HepG2 (cell line): ENCODE results near the gene NUDT7. TPM values are rescaled to one million over a fixed set of nuclear protein-coding genes. Genes with fewer than 3 reads are reported as not detected.

Experiments
- ATF2 ChIP-seq: sonication (generic); formaldehyde crosslinking; IDR thresholded peaks from 2 replicates; pipeline ENCODE4 v1.4.0; 2020; ENCODE audit warnings: missing genetic modification reagents
- CREB3 ChIP-seq: sonication (generic); formaldehyde crosslinking; IDR thresholded peaks from 2 replicates; pipeline ENCODE4 v1.5.0; 2020; ENCODE audit warnings: missing genetic modification reagents
- DR1 ChIP-seq: sonication (generic); formaldehyde crosslinking; IDR thresholded peaks from 2 replicates; pipeline ENCODE4 v1.8.0; 2021; ENCODE audit warnings: mild to moderate bottlenecking, missing genetic modification reagents, inconsistent platforms
- EP300 ChIP-seq, 3 experiments: sonication (generic) in 1 of 3; formaldehyde crosslinking in 1 of 3; IDR thresholded peaks; 2 replicates each; pipeline versions ENCODE4 v1.5.1 to v1.6.1; 2011 to 2020; ENCODE audit warnings: low read depth in 2 of 3, low read length in 2 of 3, borderline replicate concordance in 1 of 3, improper control_type of control experiment in 1 of 3, mild to moderate bottlenecking in 1 of 3, missing genetic modification reagents in 1 of 3, moderate library complexity in 1 of 3
- ETV5 ChIP-seq: IDR thresholded peaks from 2 replicates; pipeline ENCODE4 v1.6.1; 2018; ENCODE audit warnings: missing biosample characterization, missing genetic modification reagents, inconsistent platforms, borderline replicate concordance
- GABPA ChIP-seq, 2 experiments: IDR thresholded peaks; 2 replicates each; pipeline ENCODE4 v1.6.1; 2011 to 2016; ENCODE audit warnings: low read depth in 2 of 2, low read length in 1 of 2, missing biosample characterization in 1 of 2, missing genetic modification characterization in 1 of 2
- HOXA9 ChIP-seq: sonication (generic); formaldehyde crosslinking; IDR thresholded peaks from 2 replicates; pipeline ENCODE4 v1.8.1; 2022; ENCODE audit warnings: missing genetic modification reagents, mild to moderate bottlenecking, moderate library complexity, borderline replicate concordance
- KAT7 ChIP-seq: IDR thresholded peaks from 2 replicates; pipeline ENCODE4 v1.6.1; 2018; ENCODE audit warnings: borderline replicate concordance, missing compliant biosample characterization
- MAX ChIP-seq: IDR thresholded peaks from 2 replicates; pipeline ENCODE4 v1.6.1; 2012; ENCODE audit warnings: inconsistent platforms
- NR2C2 ChIP-seq: sonication (generic); formaldehyde crosslinking; IDR thresholded peaks from 2 replicates; pipeline ENCODE4 v1.4.0; 2020; ENCODE audit warnings: missing genetic modification reagents, mild to moderate bottlenecking, moderate library complexity, borderline replicate concordance
- NR2F6 ChIP-seq, 2 experiments: IDR thresholded peaks; 2 replicates each; pipeline ENCODE4 v1.6.1; 2016; ENCODE audit warnings: antibody characterized with exemption in 1 of 2, mild to moderate bottlenecking in 1 of 2
- PAXIP1 ChIP-seq: sonication (generic); formaldehyde crosslinking; conservative IDR thresholded peaks from 2 replicates; pipeline ENCODE4 v1.4.0; 2020; ENCODE audit warnings: mild to moderate bottlenecking, missing genetic modification reagents, moderate library complexity
- PITX1 ChIP-seq: sonication (generic); formaldehyde crosslinking; IDR thresholded peaks from 2 replicates; pipeline ENCODE4 v1.5.1; 2020; ENCODE audit warnings: mild to moderate bottlenecking, missing genetic modification reagents
- SOX13 ChIP-seq, 3 experiments: fragments of 450-650 bp in 1 of 3; sonication (generic) in 1 of 3; formaldehyde crosslinking in 1 of 3; IDR thresholded peaks in 2 of 3; conservative IDR thresholded peaks in 1 of 3; 2 replicates each; pipeline versions ENCODE4 v1.5.0 to v1.6.1; 2016 to 2020; ENCODE audit warnings: antibody characterized with exemption in 1 of 3, mild to moderate bottlenecking in 1 of 3, missing compliant biosample characterization in 1 of 3, missing genetic modification reagents in 1 of 3, moderate library complexity in 1 of 3
- SOX6 ChIP-seq, 2 experiments: fragments of 450-650 bp in 1 of 2; sonication (generic) in 1 of 2; formaldehyde crosslinking in 1 of 2; IDR thresholded peaks; 2 replicates each; pipeline versions ENCODE4 v1.4.0 to v1.6.1; 2017 to 2020; ENCODE audit warnings: antibody characterized with exemption in 1 of 2, mild to moderate bottlenecking in 1 of 2, missing genetic modification reagents in 1 of 2
- SP5 ChIP-seq: IDR thresholded peaks from 2 replicates; pipeline ENCODE4 v1.6.1; 2016; ENCODE audit warnings: low read depth, borderline replicate concordance
- TEAD2 ChIP-seq: sonication (generic); formaldehyde crosslinking; IDR thresholded peaks from 2 replicates; pipeline ENCODE4 v1.9.0; 2021; ENCODE audit warnings: missing genetic modification reagents
- ZNF430 ChIP-seq: sonication (generic); formaldehyde crosslinking; IDR thresholded peaks from 2 replicates; pipeline ENCODE4 v1.9.0; 2021; ENCODE audit warnings: mild to moderate bottlenecking, missing genetic modification reagents
- ZNF567 ChIP-seq: sonication (generic); formaldehyde crosslinking; IDR thresholded peaks from 2 replicates; pipeline ENCODE4 v1.8.1; 2023; ENCODE audit warnings: mild to moderate bottlenecking, missing genetic modification reagents, borderline replicate concordance
- ZNF570 ChIP-seq: sonication (generic); formaldehyde crosslinking; IDR thresholded peaks from 2 replicates; pipeline ENCODE4 v1.4.0; 2020; ENCODE audit warnings: mild to moderate bottlenecking, missing genetic modification reagents, borderline replicate concordance
- ZNF839 ChIP-seq: sonication (generic); formaldehyde crosslinking; IDR thresholded peaks from 2 replicates; pipeline ENCODE4 v1.4.0; 2020; ENCODE audit warnings: missing genetic modification reagents, mild to moderate bottlenecking, borderline replicate concordance
- polyA plus RNA-seq, 8 experiments: library from polyadenylated mRNA; depleted of rRNA in 3 of 8; stranded (reverse) in 7 of 8; unstranded in 1 of 8; fragments of >200 nt; fragmentation: Illumina TruSeq in 4 of 8; extraction: Trizol in 4 of 8; gene quantifications; 2 replicates each; pipeline versions ENCODE4 v1.2.1 to v1.2.3, GENCODE V29; 2011 to 2016; ENCODE audit warnings: low read depth in 4 of 8, missing spikeins in 1 of 8, mixed read lengths in 1 of 8; ENCODE audit not compliant: insufficient read depth in 1 of 8
- total RNA-seq, 5 experiments: library from RNA; depleted of rRNA; stranded (reverse); fragments of >200 nt; fragmentation: Illumina TruSeq; extraction: Trizol; gene quantifications; 2 replicates each; pipeline ENCODE4 v1.2.3, GENCODE V29; 2016; ENCODE audit warnings: low read depth in 1 of 5

Gene NUDT7
- total and polyA plus RNA-seq, 2 of the 13 experiments (the other 11 are each of a cell fraction or from before 2014, with no cell fraction given): 14.3 to 23.9 TPM

- no peak for TF ChIP-seq ATF2
- TF ChIP-seq SOX6 (IDR thresholded peaks at IDR 0.05): no peak
- TF ChIP-seq SOX6 (CRISPR knock-in tag; IDR thresholded peaks at IDR 0.05): peak; percentile 64
- TF ChIP-seq SOX13 (IDR thresholded peaks at IDR 0.05): no peak
- TF ChIP-seq SOX13 (CRISPR knock-in tag; conservative IDR thresholded peaks at IDR 0.05 in 1 of 2, IDR thresholded peaks at IDR 0.05 in 1 of 2): 0 out of 4 replicates have a peak, but pooled peaks of 1 of the 2 experiments have one; percentile 41
- TF ChIP-seq DR1 (CRISPR knock-in tag): no peak
- no peak for TF ChIP-seq GABPA (IDR thresholded peaks at IDR 0.05; ENCODE audit: low read depth, low read length)
- peak; percentile 65 for TF ChIP-seq GABPA (CRISPR knock-in tag; IDR thresholded peaks at IDR 0.05; ENCODE audit: low read depth)
- peak; percentile 90 for TF ChIP-seq SP5 (CRISPR knock-in tag)
- no peak for TF ChIP-seq ZNF430
- TF ChIP-seq PITX1 (CRISPR knock-in tag): peak; percentile 22; the same call in 1 of the 2 replicates
- no peak for TF ChIP-seq ZNF839
- TF ChIP-seq TEAD2: no peak
- TF ChIP-seq ZNF570 (CRISPR knock-in tag): no peak
- TF ChIP-seq PAXIP1 (CRISPR knock-in tag): peak; percentile 27; the same call in 1 of the 2 replicates
- TF ChIP-seq EP300 (IDR thresholded peaks at IDR 0.05; ENCODE audit: low read depth in 2 of 2, low read length in 2 of 2): peak in 1 of 2 experiments; percentile 31; a peak in 1 of 4 replicates
- TF ChIP-seq EP300 (CRISPR knock-in tag; IDR thresholded peaks at IDR 0.05; ENCODE audit: borderline replicate concordance): no peak
- peak; percentile 64 for TF ChIP-seq NR2F6 (IDR thresholded peaks at IDR 0.05)
- TF ChIP-seq NR2F6 (CRISPR knock-in tag; IDR thresholded peaks at IDR 0.05): peak; percentile 76; the same call in 1 of the 2 replicates
- 0 out of 2 replicates have a peak, but pooled peaks have one; percentile 24 for TF ChIP-seq MAX
- TF ChIP-seq ETV5 (CRISPR knock-in tag): peak; percentile 69; the same call in 1 of the 2 replicates
- TF ChIP-seq NR2C2: peak; percentile 62
- TF ChIP-seq KAT7 (CRISPR knock-in tag): 0 out of 2 replicates have a peak, but pooled peaks have one; percentile 19
- no peak for TF ChIP-seq HOXA9
- TF ChIP-seq ZNF567 (CRISPR knock-in tag): no peak
- no peak for TF ChIP-seq CREB3 (CRISPR knock-in tag)
Observed at GRCh38 chr16:77724174-77724573, 1.9 kb downstream of the NUDT7 start (continued).
